Amygdala (tissue), 56 donors: ENCODE results near the gene SMARCAL1.
"Not testable (repeated sequence)": the region's sequence is repeated elsewhere in the genome, so short reads cannot be mapped to it uniquely, and the experiment has no call there.

Experiments
- DNase-seq, 56 donors: peaks; one replicate each; lab custom pipeline; 2025; lab: John Stamatoyannopoulos, UW

Gene SMARCAL1

DNA sequence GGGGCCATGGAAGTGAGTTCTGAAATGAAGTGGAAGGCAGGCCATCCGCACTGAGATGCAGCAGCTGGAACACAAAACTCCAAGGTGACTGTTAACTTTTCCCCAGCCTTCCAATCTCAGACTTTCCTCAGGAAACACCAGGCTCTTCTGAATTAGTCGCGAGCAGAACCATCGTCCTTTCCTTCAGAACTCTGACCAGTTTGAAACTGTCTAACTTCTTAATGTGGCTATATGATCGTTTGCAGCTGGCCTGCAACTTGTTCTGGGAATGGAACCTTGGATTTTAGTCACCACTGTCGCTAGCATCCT is 85.7 kb downstream of the SMARCAL1 start:
- no peak for DNase-seq

- DNase-seq, result peak; percentile 60 to 96 (median 87)
Measured at GRCh38 chr2:216498379-216499352, 86.4 kb downstream of the SMARCAL1 start, which contains the start of gene RPL37A. TSS of gene RPL37A (plus strand) at chr2:216498844. CDS start at chr2:216498875, 31 bp downstream.

DNA sequence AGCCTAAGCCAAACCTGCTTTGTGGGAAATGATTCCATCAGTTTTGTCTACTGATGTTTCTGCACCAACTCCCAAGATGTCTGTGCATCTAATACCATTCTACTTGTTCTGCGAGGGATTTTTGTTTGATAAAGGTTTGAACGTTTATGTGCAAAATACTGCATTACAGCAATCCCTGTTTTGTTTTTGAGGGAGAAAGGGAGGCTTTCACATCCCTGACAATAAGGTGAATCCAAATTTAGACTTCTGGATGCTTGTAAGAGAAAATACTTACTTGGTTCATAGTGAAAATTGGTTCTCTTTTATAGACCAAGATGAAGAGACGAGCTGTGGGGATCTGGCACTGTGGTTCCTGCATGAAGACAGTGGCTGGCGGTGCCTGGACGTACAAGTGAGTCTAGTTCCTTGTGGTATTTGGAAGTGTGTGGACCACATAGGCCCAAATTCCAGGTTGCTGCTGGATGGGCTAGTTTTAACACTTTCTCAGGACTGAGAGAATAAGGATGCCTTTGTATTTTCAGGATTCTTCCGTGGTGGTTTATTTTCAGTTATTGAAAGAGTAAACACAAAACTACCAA is 87.4 kb downstream of the SMARCAL1 start:
- DNase-seq, result no peak

- no peak for DNase-seq
Measured at GRCh38 chr2:216500572-216500971, 88.3 kb downstream of the SMARCAL1 start.

DNA sequence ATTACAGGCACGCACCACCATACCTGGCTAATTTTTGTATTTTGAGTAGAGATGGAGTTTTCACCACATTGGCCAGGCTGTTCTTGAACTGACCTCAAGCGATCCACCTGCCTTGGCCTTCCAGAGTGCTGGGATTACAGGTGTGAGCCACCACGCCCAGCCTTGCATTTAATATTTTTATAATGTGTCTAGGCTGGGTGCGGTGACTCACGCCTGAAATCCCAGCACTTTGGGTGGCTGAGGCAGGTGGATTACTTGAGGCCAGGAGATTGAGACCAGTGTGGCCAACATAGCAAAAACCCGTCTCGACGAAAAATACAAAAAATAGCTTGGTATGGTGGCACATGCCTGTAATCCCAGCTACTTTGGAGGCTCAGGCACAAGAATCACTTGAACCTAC is 89.6 kb downstream of the SMARCAL1 start:
- DNase-seq, result no peak

GRCh38 chr2:216502381-216503158 is 90.3 kb downstream of the SMARCAL1 start:
- no peak for DNase-seq

- no peak for DNase-seq
Measured at GRCh38 chr2:216503159-216503629, 90.9 kb downstream of the SMARCAL1 start.

- no peak for DNase-seq
Measured at GRCh38 chr2:216503697-216504375, 91.6 kb downstream of the SMARCAL1 start.

DNA sequence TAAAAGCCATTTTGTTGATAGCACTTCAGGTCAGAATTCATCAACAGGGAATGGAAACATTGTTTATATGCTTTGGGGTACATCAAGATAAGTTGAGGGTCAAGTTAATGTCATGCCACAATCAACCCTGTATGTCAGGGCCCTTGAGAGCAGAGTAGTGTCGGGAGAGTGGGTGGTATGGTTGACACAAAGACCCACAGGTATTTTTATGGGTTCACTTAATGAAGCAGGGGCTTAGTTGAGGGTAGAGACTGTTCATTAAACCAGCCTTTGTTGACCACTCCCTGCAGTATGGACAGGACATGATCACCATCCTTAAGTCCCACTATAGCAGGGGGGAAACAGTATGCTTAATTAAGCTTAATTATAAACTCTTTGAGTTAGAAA is 92.1 kb downstream of the SMARCAL1 start:
- DNase-seq, result no peak

DNA sequence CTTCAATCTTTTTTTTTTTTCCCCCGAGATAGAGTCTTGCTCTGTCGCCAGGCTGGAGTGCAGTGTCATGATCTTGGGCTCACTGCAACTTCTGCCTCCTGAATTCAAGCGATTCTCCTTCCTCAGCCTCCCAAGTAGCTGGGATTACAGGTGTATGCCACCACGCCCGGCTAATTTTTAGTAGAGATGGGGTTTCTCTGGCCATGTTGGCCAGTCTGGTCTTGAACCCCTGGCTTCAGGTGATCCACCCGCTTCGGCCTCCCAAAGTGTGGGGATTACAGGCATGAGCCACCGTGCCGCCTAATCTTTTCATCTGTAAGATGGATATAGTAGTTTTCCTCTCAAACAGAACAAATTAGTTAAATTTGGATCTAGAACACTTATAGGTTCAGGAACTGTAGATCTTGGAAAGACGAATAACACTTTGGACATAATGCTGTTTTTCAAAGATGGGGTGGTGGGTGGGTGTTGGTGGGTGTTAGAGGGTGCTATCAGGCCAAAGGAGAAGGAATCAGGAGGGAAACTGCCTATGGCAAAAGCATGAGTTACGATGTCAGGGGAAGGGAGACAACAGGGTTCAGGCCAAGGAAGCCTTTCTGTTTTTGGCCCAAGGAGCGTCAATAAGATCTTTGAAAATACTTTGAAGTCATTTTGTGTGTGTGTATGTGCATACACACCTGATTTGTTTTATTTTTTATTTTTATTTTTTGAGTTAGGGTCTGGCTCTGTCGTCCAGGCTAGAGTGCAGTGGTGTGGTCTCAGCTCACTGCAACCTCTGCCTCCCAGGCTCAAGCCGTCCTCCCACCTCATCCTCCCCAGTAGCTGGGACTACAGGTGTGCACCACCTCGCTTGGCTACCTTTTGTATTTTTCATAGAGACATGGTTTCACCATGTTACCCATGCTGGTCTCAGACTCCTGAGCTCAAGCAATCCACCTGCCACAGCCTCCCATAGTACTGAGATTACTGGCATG is 93.1 kb downstream of the SMARCAL1 start:
- DNase-seq, result no peak

GRCh38 chr2:216507220-216508160 is 95.2 kb downstream of the SMARCAL1 start:
- DNase-seq, result no peak

GRCh38 chr2:216508229-216508628 is 95.9 kb downstream of the SMARCAL1 start:
- no peak for DNase-seq

GRCh38 chr2:216516730-216517350 is 104.6 kb downstream of the SMARCAL1 start:
- no peak for DNase-seq

DNA sequence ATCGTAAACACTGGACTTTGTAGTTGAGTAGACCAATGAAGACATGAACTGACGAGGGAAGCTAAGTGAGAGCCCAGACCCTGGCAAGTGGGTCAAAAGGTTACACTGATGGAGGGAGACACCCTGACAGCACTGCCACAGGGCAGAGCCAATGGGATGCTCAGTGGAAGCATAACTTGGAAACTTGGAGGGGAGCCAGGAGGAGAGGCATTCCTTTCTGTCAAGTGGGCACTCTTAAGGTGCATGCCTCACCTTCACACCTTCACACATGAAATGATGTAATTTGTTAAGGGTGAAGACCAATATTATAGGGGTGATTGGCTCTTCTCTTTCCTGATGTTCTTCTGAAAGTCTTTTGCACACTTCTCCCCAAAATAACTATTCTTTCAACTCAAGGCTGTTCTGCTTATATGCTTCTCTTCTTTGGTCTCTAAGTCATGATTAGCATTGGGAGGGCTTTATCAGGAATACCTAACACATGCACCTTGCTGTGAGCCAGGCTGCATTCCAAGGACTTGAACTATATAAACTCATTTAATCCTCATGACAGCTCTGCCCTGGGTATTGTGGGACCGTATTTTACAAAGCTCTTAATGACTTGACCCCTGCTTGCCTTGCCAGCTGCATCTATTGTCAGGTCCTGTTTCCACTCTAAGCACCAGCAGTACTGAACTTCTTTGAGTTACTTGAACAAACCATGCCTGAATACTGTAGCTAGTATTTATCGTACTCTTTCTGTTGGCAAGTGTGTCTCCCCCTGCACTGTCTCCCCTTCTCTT is 105.4 kb downstream of the SMARCAL1 start:
- DNase-seq, result no peak

- not testable (repeated sequence) for DNase-seq
Measured at GRCh38 chr2:216518566-216519119, 106.4 kb downstream of the SMARCAL1 start.

- peak in 31 of 56 donors; percentile 1 to 80 (median 16) for DNase-seq
Measured at GRCh38 chr2:216519154-216519762, 107.0 kb downstream of the SMARCAL1 start.
